HG03025 (cell line): ENCODE data around the gene CLPSL1.

Experiments
- ATAC-seq: cut with Tn5 transposase; IDR thresholded peaks from one replicate; pipeline ENCODE4 v1.9.1; 2021; ENCODE audit warnings: mild to moderate bottlenecking, moderate library complexity; ENCODE audit not compliant: unreplicated experiment, low FRiP score

The CLPSL1 gene

GRCh38 chr6:35757456-35758123 is 23.2 kb upstream of the CLPSL1 start:
- ATAC-seq = no peak

GRCh38 chr6:35759426-35759825 is 21.4 kb upstream of the CLPSL1 start:
- no peak for ATAC-seq

- ATAC-seq = no peak
These were observed 15.1 kb upstream of the CLPSL1 start for GRCh38 chr6:35765739-35766138.

- no peak for ATAC-seq
These were observed 11.6 kb upstream of the CLPSL1 start for GRCh38 chr6:35769211-35769610.

- ATAC-seq = no peak
These were observed 9.5 kb upstream of the CLPSL1 start for GRCh38 chr6:35771343-35771627.

- no peak for ATAC-seq
These were observed 6.6 kb upstream of the CLPSL1 start for GRCh38 chr6:35774116-35774794.

- ATAC-seq = no peak
These were observed 5.8 kb upstream of the CLPSL1 start for GRCh38 chr6:35775031-35775430.

- ATAC-seq = no peak
These were observed 4.2 kb upstream of the CLPSL1 start, which contains the start of gene CLPSL2 for GRCh38 chr6:35776364-35777215. TSS of gene CLPSL2 (plus strand) at chr6:35776598. CDS start at chr6:35776619, 21 bp downstream.

GRCh38 chr6:35777356-35778102 is 3.3 kb upstream of the CLPSL1 start:
- ATAC-seq = no peak

- ATAC-seq = no peak
These were observed 2.4 kb upstream of the CLPSL1 start for GRCh38 chr6:35778437-35778836.

- ATAC-seq = no peak
These were observed 471 bp downstream of the CLPSL1 start for GRCh38 chr6:35781290-35781689.

GRCh38 chr6:35782424-35782823 is 1.6 kb downstream of the CLPSL1 start:
- ATAC-seq = no peak

GRCh38 chr6:35784200-35784599 is 3.4 kb downstream of the CLPSL1 start:
- ATAC-seq = no peak

GRCh38 chr6:35786272-35786671 is 5.5 kb downstream of the CLPSL1 start:
- ATAC-seq = no peak

- no peak for ATAC-seq
These were observed 6.0 kb downstream of the CLPSL1 start for GRCh38 chr6:35786810-35787209.

GRCh38 chr6:35787266-35788218 is 6.7 kb downstream of the CLPSL1 start:
- ATAC-seq = no peak

- no peak for ATAC-seq
These were observed 7.7 kb downstream of the CLPSL1 start for GRCh38 chr6:35788423-35788982.

GRCh38 chr6:35790683-35791082 is 9.9 kb downstream of the CLPSL1 start:
- no peak for ATAC-seq
